Karpas-422 (cell line): Measurements from ENCODE around the gene EPG5. TPM values are rescaled to one million over a fixed set of nuclear protein-coding genes. Genes with fewer than 3 reads are reported as not detected.

Experiments
- DNase-seq: peaks from one replicate; pipeline ENCODE4 v3.0.0-alpha.2; 2015
- H2AFZ ChIP-seq: fragments of 200-600 bp; sonication (generic); 2 replicates; pipeline ENCODE4 v1.6.1; 2014; ENCODE audit warnings: antibody characterized with exemption, low read length, mixed read lengths
- H3K27ac ChIP-seq: fragments of 200-600 bp; sonication (generic); 2 replicates; pipeline ENCODE4 v1.5.1; 2014; ENCODE audit warnings: mild to moderate bottlenecking, low read length, moderate library complexity
- H3K27me3 ChIP-seq: fragments of 200-600 bp; sonication (generic); 2 replicates; pipeline ENCODE4 v1.6.1; 2014; ENCODE audit warnings: low read length, mixed read lengths
- H3K36me3 ChIP-seq: fragments of 200-600 bp; sonication (generic); 2 replicates; pipeline ENCODE4 v1.6.1; 2014; ENCODE audit warnings: low read length, mixed read lengths; ENCODE audit not compliant: insufficient read depth
- H3K4me1 ChIP-seq: fragments of 200-600 bp; sonication (generic); 2 replicates; pipeline ENCODE4 v1.6.1; 2014; ENCODE audit warnings: mild to moderate bottlenecking, low read length, mixed read lengths
- H3K4me2 ChIP-seq: fragments of 200-600 bp; sonication (generic); 2 replicates; pipeline ENCODE4 v1.6.1; 2014; ENCODE audit warnings: low read length, low read depth, mild to moderate bottlenecking; ENCODE audit not compliant: poor library complexity, severe bottlenecking
- H3K4me3 ChIP-seq: fragments of 200-600 bp; sonication (generic); 2 replicates; pipeline ENCODE4 v1.5.1; 2014; ENCODE audit warnings: mild to moderate bottlenecking, antibody characterized with exemption, low read length, mixed read lengths
- H3K79me2 ChIP-seq: fragments of 200-600 bp; sonication (generic); 2 replicates; pipeline ENCODE4 v1.6.1; 2014; ENCODE audit warnings: mild to moderate bottlenecking, low read length, mixed read lengths
- H3K9ac ChIP-seq: fragments of 200-600 bp; sonication (generic); 2 replicates; pipeline ENCODE4 v1.6.0; 2014; ENCODE audit warnings: low read length
- H3K9me2 ChIP-seq: fragments of 200-600 bp; sonication (generic), shearing (Covaris generic); replicated peaks from 2 replicates; pipeline ENCODE4 v1.6.0; 2014; ENCODE audit warnings: mild to moderate bottlenecking, low read length, moderate library complexity; ENCODE audit not compliant: insufficient read depth
- H3K9me3 ChIP-seq: fragments of 300-700, 200-600 bp; sonication (generic); 2 replicates; pipeline ENCODE4 v1.6.1; 2014; ENCODE audit warnings: low read length, mixed read lengths
- H4K20me1 ChIP-seq: fragments of 200-600 bp; sonication (generic); 2 replicates; pipeline ENCODE4 v1.6.1; 2014; ENCODE audit warnings: mild to moderate bottlenecking, antibody characterized with exemption, low read length, low read depth; ENCODE audit not compliant: insufficient read depth
- total RNA-seq: library from RNA; depleted of rRNA; stranded (reverse); fragments of >200 nt; shearing (Covaris generic); gene quantifications from 2 replicates; pipeline ENCODE4 v1.2.3, GENCODE V29; 2014; ENCODE audit warnings: low replicate concordance

EPG5 gene
- total RNA-seq, 1 experiment from 2014 or later, result 33.2 TPM

- no peak overlapping the region for H3K4me2 ChIP-seq
- H2AFZ ChIP-seq, result no peak overlapping the region
- H3K9ac ChIP-seq, result no peak overlapping the region
- peak; percentile 34 for DNase-seq
- no peak overlapping the region for H3K4me3 ChIP-seq
- H3K4me1 ChIP-seq, result peaks cover 16% of the 10 kb centered on the region
- no peaks in the 10 kb centered on the region for H3K27me3 ChIP-seq
- no peak overlapping the region for H3K27ac ChIP-seq
- no peaks in the 10 kb centered on the region for H4K20me1 ChIP-seq
- H3K36me3 ChIP-seq, result peaks cover 14% of the 10 kb centered on the region; the same call in 1 of the 2 replicates
- H3K79me2 ChIP-seq, result 0 out of 2 replicates have a peak, but pooled peaks cover 3% of the 10 kb centered on the region
- H3K9me2 ChIP-seq, result no peaks in the 10 kb centered on the region
- H3K9me3 ChIP-seq, result no peaks in the 10 kb centered on the region
Measured at GRCh38 chr18:45871431-45872084, 95.6 kb downstream of the EPG5 start.

- DNase-seq, result no peak
- H3K27ac ChIP-seq, result no peak overlapping the region
- H3K9ac ChIP-seq, result no peak overlapping the region
- H3K4me3 ChIP-seq, result no peak overlapping the region
- H3K4me2 ChIP-seq, result no peak overlapping the region
- H3K9me2 ChIP-seq, result no peaks in the 10 kb centered on the region
- 0 out of 2 replicates have a peak, but pooled peaks cover 3% of the 10 kb centered on the region for H3K79me2 ChIP-seq
- H3K36me3 ChIP-seq, result peaks cover 11% of the 10 kb centered on the region; the same call in 1 of the 2 replicates
- H3K4me1 ChIP-seq, result peaks cover 16% of the 10 kb centered on the region
- no peak overlapping the region for H2AFZ ChIP-seq
- no peaks in the 10 kb centered on the region for H3K27me3 ChIP-seq
- H3K9me3 ChIP-seq, result no peaks in the 10 kb centered on the region
- H4K20me1 ChIP-seq, result no peaks in the 10 kb centered on the region
Measured at GRCh38 chr18:45870419-45870818, 96.7 kb downstream of the EPG5 start.

GRCh38 chr18:45865466-45865865, 101.7 kb downstream of the EPG5 start:
- Histone ChIP-seq H3K9ac (no peak overlapping the region), H3K4me1 (no peaks in the 10 kb centered on the region), H3K36me3 (peaks cover 17% of the 10 kb centered on the region; the same call in 1 of the 2 replicates), H3K4me2 (no peak overlapping the region), H3K9me3 (no peaks in the 10 kb centered on the region), H3K4me3 (no peak overlapping the region), H2AFZ (no peak overlapping the region), H3K27me3 (no peaks in the 10 kb centered on the region), H3K9me2 (no peaks in the 10 kb centered on the region), H4K20me1 (no peaks in the 10 kb centered on the region), H3K27ac (no peak overlapping the region), H3K79me2 (no peaks in the 10 kb centered on the region)
- no peak for DNase-seq

GRCh38 chr18:45864081-45864480, 103.0 kb downstream of the EPG5 start:
- Histone ChIP-seq H3K9me3 (no peaks in the 10 kb centered on the region), H3K27ac (no peak overlapping the region), H3K36me3 (peaks cover 15% of the 10 kb centered on the region; the same call in 1 of the 2 replicates), H3K27me3 (no peaks in the 10 kb centered on the region), H3K4me3 (no peak overlapping the region), H2AFZ (no peak overlapping the region), H4K20me1 (no peaks in the 10 kb centered on the region), H3K79me2 (no peaks in the 10 kb centered on the region), H3K4me1 (no peaks in the 10 kb centered on the region), H3K9ac (no peak overlapping the region), H3K9me2 (no peaks in the 10 kb centered on the region), H3K4me2 (no peak overlapping the region)
- DNase-seq, result no peak

- Histone ChIP-seq H3K9me2 (no peaks in the 10 kb centered on the region), H4K20me1 (no peaks in the 10 kb centered on the region), H3K9me3 (no peaks in the 10 kb centered on the region), H3K4me1 (no peaks in the 10 kb centered on the region), H3K9ac (no peak overlapping the region), H3K36me3 (peaks cover 17% of the 10 kb centered on the region; the same call in 1 of the 2 replicates), H2AFZ (no peak overlapping the region), H3K27me3 (no peaks in the 10 kb centered on the region), H3K79me2 (no peaks in the 10 kb centered on the region), H3K4me2 (no peak overlapping the region), H3K4me3 (no peak overlapping the region), H3K27ac (no peak overlapping the region)
- DNase-seq, result no peak
Measured at GRCh38 chr18:45863469-45863868, 103.7 kb downstream of the EPG5 start.

- no peak for DNase-seq
- peaks cover 17% of the 10 kb centered on the region; the same call in 1 of the 2 replicates for H3K36me3 ChIP-seq
- H3K9ac ChIP-seq, result no peak overlapping the region
- no peaks in the 10 kb centered on the region for H3K4me1 ChIP-seq
- H2AFZ ChIP-seq, result no peak overlapping the region
- no peaks in the 10 kb centered on the region for H3K9me3 ChIP-seq
- H3K4me3 ChIP-seq, result no peak overlapping the region
- H3K4me2 ChIP-seq, result no peak overlapping the region
- no peaks in the 10 kb centered on the region for H3K79me2 ChIP-seq
- H4K20me1 ChIP-seq, result no peaks in the 10 kb centered on the region
- H3K9me2 ChIP-seq, result no peaks in the 10 kb centered on the region
- no peaks in the 10 kb centered on the region for H3K27me3 ChIP-seq
- no peak overlapping the region for H3K27ac ChIP-seq
Measured at GRCh38 chr18:45861926-45862325, 105.2 kb downstream of the EPG5 start.

- Histone ChIP-seq H3K9me2 (no peaks in the 10 kb centered on the region), H4K20me1 (no peaks in the 10 kb centered on the region), H3K9ac (no peak overlapping the region), H2AFZ (no peak overlapping the region), H3K36me3 (peaks cover 17% of the 10 kb centered on the region; the same call in 1 of the 2 replicates), H3K27ac (no peak overlapping the region), H3K9me3 (no peaks in the 10 kb centered on the region), H3K4me1 (no peaks in the 10 kb centered on the region), H3K79me2 (no peaks in the 10 kb centered on the region), H3K4me3 (no peak overlapping the region), H3K4me2 (no peak overlapping the region), H3K27me3 (no peaks in the 10 kb centered on the region)
- DNase-seq, result no peak
Measured at GRCh38 chr18:45860971-45861370, 106.2 kb downstream of the EPG5 start.

- no peaks in the 10 kb centered on the region for H3K4me1 ChIP-seq
- no peaks in the 10 kb centered on the region for H3K9me2 ChIP-seq
- H3K4me2 ChIP-seq, result no peak overlapping the region
- peaks cover 17% of the 10 kb centered on the region; the same call in 1 of the 2 replicates for H3K36me3 ChIP-seq
- no peaks in the 10 kb centered on the region for H3K79me2 ChIP-seq
- no peak overlapping the region for H3K4me3 ChIP-seq
- no peaks in the 10 kb centered on the region for H3K9me3 ChIP-seq
- H4K20me1 ChIP-seq, result no peaks in the 10 kb centered on the region
- no peak for DNase-seq
- H2AFZ ChIP-seq, result no peak overlapping the region
- H3K27ac ChIP-seq, result no peak overlapping the region
- no peak overlapping the region for H3K9ac ChIP-seq
- H3K27me3 ChIP-seq, result no peaks in the 10 kb centered on the region
Measured at GRCh38 chr18:45860492-45860891, 106.6 kb downstream of the EPG5 start.
